GF-D8 (cell line): ENCODE measurements around the gene AMOT.

Experiments used
- DNase-seq: peaks from one replicate; lab custom pipeline; 2025; lab: John Stamatoyannopoulos, UW

AMOT gene

DNA sequence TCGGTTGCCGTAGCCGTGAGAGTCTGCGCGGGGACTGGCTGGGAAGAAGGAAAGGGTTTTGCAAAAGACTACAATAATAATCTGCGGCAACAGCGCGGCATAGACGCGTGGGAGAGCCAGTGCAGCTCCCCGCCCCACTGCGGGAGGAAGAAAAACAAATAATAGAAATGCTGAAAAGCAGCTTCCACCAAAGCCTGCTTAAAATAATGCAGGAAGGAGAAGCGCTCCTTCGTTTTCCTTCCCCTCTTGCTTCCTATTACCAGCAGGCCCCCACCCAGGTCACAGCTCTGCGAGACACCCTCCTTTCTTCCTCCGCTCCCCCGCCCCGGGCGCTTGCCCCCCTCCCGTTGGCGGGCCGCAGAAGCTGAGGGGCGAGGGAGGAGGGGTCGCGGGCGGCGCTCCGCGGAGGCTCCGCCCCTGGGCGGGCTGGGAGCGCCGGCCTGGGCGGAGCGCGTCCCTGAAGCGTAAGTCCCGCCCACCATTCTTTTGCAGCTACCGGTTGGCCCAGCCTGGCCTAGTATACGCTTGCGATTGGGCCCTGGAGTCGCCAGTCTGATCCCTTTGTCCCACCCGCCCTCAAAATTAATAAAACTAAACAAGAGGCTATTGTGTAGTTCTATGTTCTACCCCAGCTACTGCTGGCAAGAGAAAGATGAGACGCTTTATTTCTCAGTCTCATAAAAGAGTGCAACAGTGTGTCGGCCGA is 636 bp upstream of the AMOT start:
- no peak for DNase-seq

GRCh38 chrX:112839856-112840255 is 775 bp downstream of the AMOT start:
- no peak for DNase-seq

GRCh38 chrX:112837531-112837930 is 3.1 kb downstream of the AMOT start:
- DNase-seq = no peak

- no peak for DNase-seq
Measured at GRCh38 chrX:112835019-112835418, 5.6 kb downstream of the AMOT start.

DNA sequence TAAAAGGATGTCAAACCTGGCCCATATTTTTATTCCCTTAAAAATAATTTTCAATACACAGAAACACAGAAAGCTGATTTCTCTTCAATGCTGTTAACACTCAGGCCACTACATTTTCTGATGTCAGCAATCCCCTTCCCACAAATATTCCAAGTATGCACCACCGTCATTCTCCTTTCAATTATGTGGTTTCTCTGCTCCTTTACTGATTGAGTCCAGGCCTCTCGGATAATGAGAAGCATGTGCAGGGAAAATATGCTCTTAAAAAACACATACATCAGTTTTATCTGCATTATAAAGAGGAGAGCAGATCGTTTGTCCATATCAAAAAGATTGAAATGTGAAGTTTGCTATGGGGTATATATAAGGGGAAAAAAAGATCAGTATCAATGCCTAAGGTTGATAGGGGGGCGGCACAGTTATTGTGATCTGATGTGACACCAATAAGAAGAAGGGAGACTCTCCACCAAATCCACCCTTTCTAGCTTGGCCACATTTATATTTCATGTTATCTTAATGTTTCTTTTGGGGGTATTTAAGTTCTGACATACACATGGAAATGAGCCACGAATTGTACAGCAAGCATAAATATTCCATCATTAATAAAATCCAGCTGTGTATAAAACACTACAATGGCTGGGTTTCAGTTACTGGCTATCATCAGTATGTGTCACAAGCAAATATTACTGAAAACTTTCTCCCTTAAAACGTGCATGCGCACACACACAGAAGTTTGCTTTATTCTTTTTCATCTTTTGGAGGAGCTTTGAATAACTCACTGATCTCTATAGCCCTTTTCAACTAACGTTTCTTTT is 6.4 kb downstream of the AMOT start:
- no peak for DNase-seq

DNA sequence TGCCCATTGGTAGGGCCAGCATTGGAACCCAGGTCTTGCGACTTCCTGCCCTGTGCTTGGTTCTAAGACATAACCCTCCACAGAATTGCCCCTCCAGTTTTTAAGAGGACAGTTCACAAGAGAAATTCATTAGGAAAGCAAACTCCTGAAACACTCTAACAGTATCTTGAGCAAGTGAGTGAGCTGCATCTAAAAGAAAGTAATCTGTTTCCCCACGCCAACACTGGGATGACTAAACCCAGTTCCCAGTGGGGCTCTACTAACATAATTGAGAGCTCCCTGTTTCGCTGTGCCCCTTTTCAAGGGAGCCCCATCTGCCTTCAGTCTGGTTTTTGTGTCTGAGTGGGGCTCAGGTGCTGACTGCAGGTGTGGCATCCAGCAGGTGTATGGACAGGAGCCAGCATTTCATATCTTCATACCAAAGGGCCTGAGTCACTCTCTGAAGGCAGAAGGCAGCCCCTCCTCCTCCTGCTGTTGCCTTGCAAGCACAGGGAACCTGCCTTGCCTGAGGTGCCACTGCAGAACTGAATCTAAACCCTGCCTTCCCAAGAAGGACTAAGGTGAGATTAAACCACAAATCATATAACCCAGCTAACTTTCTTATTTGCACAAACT is 8.0 kb downstream of the AMOT start:
- DNase-seq = no peak

DNA sequence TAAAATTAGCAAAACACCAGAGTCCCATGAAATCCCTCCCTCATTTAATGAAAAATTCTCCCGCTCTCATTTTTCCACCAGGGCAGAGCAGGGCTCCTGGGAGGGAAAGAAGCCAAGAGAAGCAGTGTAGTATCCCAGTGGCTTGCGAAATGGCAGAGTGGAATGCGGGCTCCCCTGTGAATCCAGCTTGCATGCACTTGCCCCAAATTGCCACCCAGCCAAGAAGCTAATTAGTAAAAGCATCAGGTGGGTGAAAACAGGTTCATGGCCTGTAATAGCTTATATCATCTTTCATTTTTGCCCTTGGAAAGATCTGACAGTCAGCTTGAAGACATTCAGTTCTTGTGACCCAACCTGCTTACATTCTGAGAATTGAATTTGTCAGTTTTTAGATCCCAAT is 10.1 kb downstream of the AMOT start:
- no peak for DNase-seq

- no peak for DNase-seq
Measured at GRCh38 chrX:112827292-112827903, 13.2 kb downstream of the AMOT start.

- DNase-seq = no peak
Measured at GRCh38 chrX:112826023-112826422, 14.6 kb downstream of the AMOT start.

DNA sequence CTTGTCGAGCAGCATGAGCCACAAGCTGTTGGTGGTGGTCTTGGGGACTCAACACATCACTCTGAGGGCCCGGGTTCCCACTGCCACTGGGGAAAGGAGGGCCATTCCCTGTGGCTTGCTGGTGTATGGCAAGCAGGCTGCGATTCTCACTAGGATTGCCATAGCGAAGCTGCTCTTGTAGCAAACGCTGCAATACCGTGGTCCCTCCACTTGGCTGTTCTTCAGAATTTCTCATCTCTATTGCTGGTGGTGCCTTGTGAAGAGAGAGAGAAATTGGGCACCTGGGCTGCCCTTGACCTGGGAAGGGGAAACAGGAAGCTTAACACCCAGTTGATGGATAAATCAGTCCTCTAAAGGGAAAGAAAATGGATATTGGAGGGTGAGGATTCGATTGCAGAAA is 17.7 kb downstream of the AMOT start:
- no peak for DNase-seq

GRCh38 chrX:112820364-112821268 is 20.0 kb downstream of the AMOT start:
- DNase-seq = no peak

DNA sequence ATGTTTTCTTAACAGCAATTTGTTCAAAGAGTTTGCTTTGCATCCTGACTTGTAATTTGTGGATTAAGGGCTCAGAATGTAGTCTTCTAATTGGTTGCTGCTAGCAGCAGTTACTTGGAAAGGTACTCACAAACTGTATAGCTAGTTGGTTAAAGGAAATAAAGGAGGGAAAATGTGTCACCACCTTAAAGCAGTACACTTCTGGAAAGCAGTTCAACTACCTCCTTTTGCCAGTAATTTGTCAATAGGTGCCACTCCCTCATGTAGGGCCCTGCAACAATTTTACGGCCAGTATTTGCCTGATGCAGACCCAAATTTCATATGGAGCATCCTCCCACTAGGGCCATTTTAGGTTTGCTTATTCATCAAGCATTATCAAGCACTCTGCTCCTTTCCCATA is 20.8 kb downstream of the AMOT start:
- DNase-seq = no peak

DNA sequence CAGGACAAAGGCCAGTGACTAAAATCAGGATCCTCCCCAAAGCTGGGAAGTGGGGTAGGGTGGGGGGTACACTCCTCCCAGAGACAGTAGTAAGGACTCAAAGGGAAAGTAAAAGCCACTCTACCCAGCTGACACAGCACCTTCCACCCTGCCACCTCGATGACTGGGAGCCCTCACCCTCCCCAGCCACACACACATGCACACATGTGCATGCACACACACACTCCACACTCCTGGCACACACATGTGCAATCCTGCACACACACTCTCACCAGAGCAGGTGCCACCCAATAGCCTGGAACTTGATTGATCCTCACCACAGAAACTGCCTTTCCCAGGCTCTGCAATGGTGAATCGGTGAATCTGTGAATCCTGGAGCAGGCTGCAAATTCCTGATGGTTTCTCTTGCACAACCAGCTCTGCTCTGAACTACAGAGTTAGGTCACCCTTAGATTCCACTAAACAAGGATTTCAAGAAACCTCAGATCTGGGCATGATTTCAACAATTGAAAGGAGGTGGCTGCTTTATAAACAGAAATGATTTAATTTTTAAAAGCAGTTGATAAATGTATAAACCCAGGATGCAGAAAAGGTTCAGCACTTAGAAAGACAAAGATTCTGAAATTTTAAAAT is 21.5 kb downstream of the AMOT start:
- DNase-seq = no peak

DNA sequence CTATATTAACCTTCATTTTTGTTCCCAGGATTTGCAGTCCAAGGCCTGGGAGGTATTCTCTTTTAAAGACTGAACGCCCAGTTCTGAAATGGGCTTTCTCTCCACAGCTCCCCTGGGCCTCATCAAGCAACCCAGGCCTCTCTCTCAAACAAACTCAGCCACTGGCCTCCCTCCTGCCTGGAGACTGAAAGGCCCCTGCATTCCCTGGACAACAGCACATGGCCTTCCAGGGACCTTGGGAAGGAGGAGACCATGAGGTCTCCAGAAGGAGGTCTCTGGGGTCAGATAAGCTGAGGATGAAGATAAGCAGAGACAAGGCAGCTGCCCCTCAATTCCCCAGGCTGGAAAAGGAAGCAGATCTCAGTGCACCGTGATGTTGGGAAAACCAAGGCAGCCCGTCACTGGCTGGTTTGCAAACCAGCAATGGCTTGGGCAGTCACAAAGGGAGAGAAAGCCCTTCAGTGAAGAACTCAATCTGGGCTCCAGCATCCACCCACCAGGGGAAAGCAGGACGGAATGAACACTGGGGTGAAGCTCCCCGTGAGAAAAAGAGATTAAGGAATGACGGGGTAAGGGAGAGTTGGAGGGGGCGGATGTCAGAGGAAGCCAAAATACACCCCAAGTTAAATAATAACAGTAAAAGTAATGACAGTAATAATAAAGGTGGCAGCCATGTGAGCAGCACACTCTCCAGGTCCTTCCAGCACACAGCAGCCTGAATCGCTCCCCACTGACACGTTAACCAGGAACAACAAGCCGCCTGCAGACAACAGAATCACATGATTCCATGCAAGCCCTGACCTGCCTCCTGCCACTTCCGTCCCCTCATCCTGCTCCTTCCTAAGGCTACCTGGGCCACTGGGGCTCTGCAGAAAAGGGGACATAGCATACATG is 22.3 kb downstream of the AMOT start:
- no peak for DNase-seq

- no peak for DNase-seq
Measured at GRCh38 chrX:112816908-112817307, 23.7 kb downstream of the AMOT start.

DNA sequence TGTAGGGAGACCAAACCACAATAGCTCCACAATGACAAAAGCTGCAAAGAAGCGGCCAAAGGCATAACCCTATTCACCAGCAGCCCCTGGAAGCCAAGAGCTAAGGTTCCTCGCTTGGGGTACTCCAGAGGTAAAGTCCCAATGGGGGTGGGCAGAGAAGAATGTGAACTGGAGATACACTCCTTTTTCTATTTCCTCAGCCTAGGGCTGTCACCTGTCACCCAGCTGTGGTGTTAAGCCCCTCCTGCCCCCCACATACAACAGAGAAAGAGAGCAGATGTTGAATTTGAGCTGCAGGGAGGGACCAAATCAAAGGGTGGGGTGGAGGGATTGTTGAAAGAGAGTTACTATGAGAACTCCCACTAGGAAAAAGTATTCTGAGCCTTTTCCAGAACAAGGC is 26.1 kb downstream of the AMOT start:
- DNase-seq = no peak

GRCh38 chrX:112812741-112813140 is 27.9 kb downstream of the AMOT start:
- DNase-seq = no peak

GRCh38 chrX:112808651-112809195 is 31.9 kb downstream of the AMOT start:
- no peak for DNase-seq

DNA sequence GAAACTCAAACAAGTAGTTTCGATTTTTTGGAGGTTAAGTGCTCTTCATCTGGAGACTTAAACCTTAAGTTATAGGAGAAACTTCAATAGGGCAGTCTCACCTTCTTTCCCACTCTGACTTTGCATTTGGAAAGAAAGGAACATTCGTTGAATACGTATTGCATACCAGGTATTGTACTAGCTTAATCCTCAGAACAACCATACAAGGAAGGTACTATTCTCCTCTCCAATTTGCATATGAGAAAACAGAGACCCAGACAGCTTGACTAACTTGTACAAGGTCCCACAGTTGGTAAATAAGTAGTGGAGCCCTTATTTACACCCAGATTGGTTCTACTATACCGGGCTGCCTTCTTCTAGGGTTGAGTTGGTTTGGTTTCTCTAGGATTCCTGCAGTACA is 32.6 kb downstream of the AMOT start:
- DNase-seq = no peak

- DNase-seq = no peak
Measured at GRCh38 chrX:112803060-112803459, 37.6 kb downstream of the AMOT start.
